SK-N-MC (cell line): ENCODE data around the gene CHP2.
"Not testable (repeated sequence)": the region's sequence is repeated elsewhere in the genome, so short reads cannot be mapped to it uniquely, and the experiment has no call there.

ENCODE experiments used
- DNase-seq: peaks from one replicate; pipeline ENCODE4 v3.0.0-alpha.2; 2011; ENCODE audit warnings: low read depth, low spot score
- H3K27ac ChIP-seq: fragments of 200-600 bp; sonication (generic); 2 replicates; pipeline ENCODE4 v1.5.1; 2016; ENCODE audit warnings: mixed run types
- H3K36me3 ChIP-seq: fragments of 200-600 bp; sonication (generic); 2 replicates; pipeline ENCODE4 v1.6.1; 2017; ENCODE audit warnings: antibody characterized with exemption, low read length, mixed read lengths; ENCODE audit not compliant: insufficient read depth
- H3K4me3 ChIP-seq: fragments of 200-600 bp; sonication (generic); 2 replicates; pipeline ENCODE4 v1.5.1; 2016
- H3K9ac ChIP-seq: fragments of 200-600 bp; sonication (generic); 2 replicates; pipeline ENCODE4 v1.8.0; 2017; ENCODE audit warnings: mixed run types, mixed read lengths; ENCODE audit not compliant: insufficient read length
- H3K9me3 ChIP-seq: fragments of 200-600 bp; sonication (generic); 2 replicates; pipeline ENCODE4 v1.6.1; 2017; ENCODE audit warnings: low read depth, mild to moderate bottlenecking, antibody characterized with exemption, low read length, moderate library complexity, mixed read lengths
- EZH2 ChIP-seq: fragments of 200-600 bp; sonication (generic); IDR thresholded peaks from one replicate; pipeline ENCODE4 v1.6.1; 2017; ENCODE audit warnings: antibody characterized with exemption
- FOXP2 ChIP-seq: optimal IDR thresholded peaks from 2 replicates; pipeline ENCODE3; 2011; ENCODE audit warnings: mild to moderate bottlenecking, moderate library complexity; ENCODE audit not compliant: insufficient read depth; ENCODE audit errors: extremely low read length, control extremely low read depth
- POLR2AphosphoS5 ChIP-seq: IDR thresholded peaks from 2 replicates; pipeline ENCODE4 v1.6.1; 2012; ENCODE audit warnings: mild to moderate bottlenecking, low read depth, low read length, borderline replicate concordance

Gene CHP2

DNA sequence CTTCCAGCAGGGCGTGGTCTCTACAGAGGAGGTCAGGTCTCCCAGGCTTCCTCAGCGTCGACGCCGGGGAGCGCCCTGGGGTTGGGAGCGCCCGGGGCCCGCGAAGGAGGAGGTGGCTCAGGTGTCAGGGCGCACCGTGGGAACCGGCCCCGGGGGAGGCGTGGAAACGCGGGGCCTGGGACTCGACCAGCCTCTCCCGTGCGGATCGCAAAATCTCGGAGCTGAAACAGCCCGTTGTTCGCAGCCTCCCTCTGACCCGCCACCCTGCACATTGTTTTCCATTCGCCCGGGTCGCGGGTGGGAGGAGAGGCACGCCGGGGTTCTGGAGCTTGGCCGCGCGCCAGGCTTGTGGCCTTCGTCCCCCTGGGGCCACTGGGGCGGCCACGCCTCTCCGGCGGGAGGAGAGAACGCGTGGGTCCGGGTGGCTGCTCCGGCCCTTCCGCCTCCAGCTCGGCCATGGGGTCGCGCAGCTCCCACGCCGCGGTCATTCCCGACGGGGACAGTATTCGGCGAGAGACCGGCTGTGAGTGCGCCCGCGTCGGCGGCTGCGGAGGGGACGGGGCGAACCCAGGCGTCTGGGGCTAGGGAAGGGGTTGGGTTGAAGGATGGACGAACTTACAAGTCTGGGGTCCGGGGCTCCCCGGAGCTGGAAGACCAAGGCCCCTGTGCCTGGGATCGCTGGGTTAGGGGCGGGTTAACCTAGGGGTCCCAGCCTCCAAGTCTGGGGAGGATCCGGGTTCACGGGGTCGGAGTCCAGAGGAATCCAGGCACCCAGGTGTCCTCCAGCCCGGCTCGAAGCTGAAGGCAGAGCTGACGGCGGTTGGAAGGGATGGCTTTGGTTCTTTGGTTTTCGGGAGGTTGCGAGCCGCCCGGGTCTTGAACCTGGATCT, at the start of gene CHP2:
Gene CHP2, plus strand, starts transcription at position 433 of the 890 bp plus-strand sequence. Its CDS starts 24 bp downstream, at position 457.
- Histone ChIP-seq H3K9ac (no peak within 1 kb of the TSS), H3K36me3 (no peaks in the 10 kb centered on the region), H3K9me3 (no peaks in the 10 kb centered on the region), H3K27ac (no peak within 1 kb of the TSS), H3K4me3 (no peak within 1 kb of the TSS)
- TF ChIP-seq FOXP2 (no peak), POLR2AphosphoS5 (no peak), EZH2 (no peak)
- no peak for DNase-seq

DNA sequence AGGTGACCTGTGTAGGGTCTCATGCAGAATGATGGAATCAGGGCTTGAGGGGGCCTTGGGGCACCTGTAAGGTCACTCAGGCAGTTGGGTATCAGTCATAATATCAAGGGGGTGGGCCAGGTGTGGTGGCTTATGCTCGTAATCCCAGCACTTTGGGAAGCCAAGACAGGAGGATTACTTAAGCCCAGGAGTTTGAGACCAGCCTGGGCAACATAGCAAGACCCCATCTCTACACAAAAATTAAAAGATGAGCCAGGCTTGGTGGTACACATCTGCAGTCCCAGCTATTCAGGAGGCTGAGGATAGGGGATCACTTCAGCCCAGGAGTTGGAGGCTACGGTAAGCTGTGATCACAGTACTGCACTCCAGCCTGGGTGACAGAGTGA, 49.3 kb upstream of the CHP2 start:
- Histone ChIP-seq H3K4me3 (no peak overlapping the region), H3K36me3 (no peaks in the 10 kb centered on the region), H3K9me3 (0 out of 2 replicates have a peak, but pooled peaks cover 6% of the 10 kb centered on the region), H3K27ac (no peak overlapping the region), H3K9ac (no peak overlapping the region)
- DNase-seq = no peak
- TF ChIP-seq EZH2 (no peak), FOXP2 (no peak), POLR2AphosphoS5 (no peak)

DNA sequence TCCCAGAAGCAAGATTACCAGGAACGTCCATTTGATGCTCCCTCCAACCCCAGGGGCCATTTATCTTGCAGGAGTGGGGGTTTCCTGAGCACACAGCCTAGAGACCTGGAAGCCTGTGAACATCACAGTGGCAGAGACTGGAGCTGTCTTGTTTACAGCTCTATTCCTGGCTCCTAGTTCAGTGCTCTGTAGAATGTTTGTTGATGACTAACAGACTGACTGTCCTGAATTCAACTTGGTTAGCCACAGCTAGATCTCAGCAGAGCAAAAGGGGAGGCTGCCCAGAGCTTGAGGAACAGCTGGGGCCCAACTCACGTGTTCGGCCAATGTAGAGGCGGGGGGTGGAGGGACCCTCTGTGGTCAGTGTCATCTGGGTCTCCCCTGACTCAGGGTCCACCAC, 48.4 kb upstream of the CHP2 start:
- DNase-seq = no peak
- Histone ChIP-seq H3K4me3 (no peak overlapping the region), H3K27ac (no peak overlapping the region), H3K9me3 (0 out of 2 replicates have a peak, but pooled peaks cover 6% of the 10 kb centered on the region), H3K9ac (no peak overlapping the region), H3K36me3 (no peaks in the 10 kb centered on the region)
- TF ChIP-seq FOXP2 (no peak), POLR2AphosphoS5 (no peak), EZH2 (no peak)

DNA sequence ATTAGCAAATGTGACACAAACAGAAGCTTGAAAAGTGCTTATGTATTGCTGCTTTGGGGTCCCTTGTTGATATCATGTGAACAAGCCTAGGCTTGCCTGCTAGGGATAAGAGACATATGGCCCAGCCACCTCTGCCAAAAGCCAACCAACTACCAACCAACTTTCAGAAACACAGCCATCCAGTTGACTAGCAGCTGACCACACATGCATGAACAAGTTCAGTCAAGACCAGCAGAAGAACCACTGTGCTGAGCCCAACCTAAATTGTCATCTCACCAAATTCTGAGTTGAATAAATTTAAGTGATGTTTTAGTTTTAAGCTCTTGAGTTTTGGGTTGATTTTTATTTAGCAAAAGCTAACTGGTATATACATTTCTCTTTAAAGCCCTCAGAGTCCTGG, 45.3 kb upstream of the CHP2 start:
- TF ChIP-seq EZH2 (no peak), POLR2AphosphoS5 (no peak), FOXP2 (no peak)
- H3K36me3 ChIP-seq = no peaks in the 10 kb centered on the region
- DNase-seq = no peak
- H3K27ac ChIP-seq = no peak overlapping the region
- H3K4me3 ChIP-seq = no peak overlapping the region
- H3K9me3 ChIP-seq = 0 out of 2 replicates have a peak, but pooled peaks cover 6% of the 10 kb centered on the region
- no peak overlapping the region for H3K9ac ChIP-seq

DNA sequence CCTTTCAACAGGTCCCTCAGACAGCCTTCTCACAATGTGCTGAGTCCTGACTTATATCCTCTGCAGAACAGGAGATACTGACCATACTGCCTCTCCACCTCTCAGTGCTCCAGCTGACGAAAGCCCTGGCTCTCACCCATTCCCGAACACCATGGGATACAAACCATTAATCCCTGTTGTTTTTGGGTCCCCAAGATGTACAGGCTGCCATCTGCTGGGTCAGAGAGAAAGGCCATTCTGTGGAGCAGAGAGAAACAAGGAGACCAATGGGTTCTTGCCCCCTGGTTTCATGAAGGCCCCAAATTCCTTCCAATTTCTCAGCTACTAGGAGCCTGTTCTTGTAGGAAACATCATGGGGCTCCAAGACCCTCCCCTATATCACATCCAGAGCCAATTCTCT, 44.8 kb upstream of the CHP2 start:
- TF ChIP-seq FOXP2 = no peak
- Histone ChIP-seq H3K27ac (no peak overlapping the region), H3K4me3 (no peak overlapping the region), H3K36me3 (no peaks in the 10 kb centered on the region), H3K9me3 (0 out of 2 replicates have a peak, but pooled peaks cover 6% of the 10 kb centered on the region), H3K9ac (no peak overlapping the region)
- no peak for DNase-seq

DNA sequence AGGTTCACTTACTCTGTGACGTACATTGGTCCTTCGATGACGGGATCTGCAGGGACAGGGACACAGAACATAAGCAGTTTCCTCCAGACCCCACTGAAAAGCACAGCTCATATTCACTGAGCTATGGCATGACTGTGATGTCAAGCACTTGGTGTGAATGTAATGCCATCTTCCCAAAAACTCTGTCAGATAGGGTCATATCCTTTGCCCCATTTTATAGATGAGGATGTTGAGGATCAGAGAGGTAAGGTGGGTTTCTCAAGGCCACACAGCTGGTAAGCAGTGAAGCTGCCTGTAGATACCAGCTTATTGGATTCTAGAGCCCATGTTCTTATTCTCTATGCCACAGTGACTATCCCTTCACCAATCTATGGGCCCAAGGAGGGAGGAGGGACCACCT, 44.3 kb upstream of the CHP2 start:
- Histone ChIP-seq H3K9me3 (0 out of 2 replicates have a peak, but pooled peaks cover 6% of the 10 kb centered on the region), H3K4me3 (no peak overlapping the region), H3K36me3 (no peaks in the 10 kb centered on the region), H3K27ac (no peak overlapping the region), H3K9ac (no peak overlapping the region)
- no peak for DNase-seq
- TF ChIP-seq FOXP2 = no peak
- no peak for TF ChIP-seq POLR2AphosphoS5
- no peak for TF ChIP-seq EZH2

DNA sequence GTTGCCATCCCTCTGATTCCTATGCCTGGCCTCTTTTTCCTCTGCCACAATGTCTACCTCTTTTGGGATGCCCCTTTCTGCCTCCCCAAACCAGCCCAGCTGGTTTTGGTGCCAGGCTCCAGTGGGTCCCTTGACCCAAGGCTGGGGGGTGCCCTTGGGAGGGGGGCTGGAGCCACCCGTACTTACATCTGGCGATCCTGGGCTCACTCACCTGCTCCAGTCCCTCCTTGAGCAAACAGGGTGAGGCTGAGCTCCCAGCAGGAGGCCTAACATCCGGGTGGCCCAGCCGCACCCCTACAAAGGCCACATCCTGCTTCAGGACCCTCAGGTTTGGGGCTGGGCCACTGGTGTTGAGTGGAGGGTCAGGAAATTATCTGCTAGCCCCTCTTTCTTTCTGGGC, 43.0 kb upstream of the CHP2 start:
- H3K4me3 ChIP-seq = no peak overlapping the region
- DNase-seq = no peak
- H3K36me3 ChIP-seq = no peaks in the 10 kb centered on the region
- H3K9me3 ChIP-seq = 0 out of 2 replicates have a peak, but pooled peaks cover 6% of the 10 kb centered on the region
- no peak overlapping the region for H3K9ac ChIP-seq
- no peak overlapping the region for H3K27ac ChIP-seq
- TF ChIP-seq FOXP2 = no peak
- TF ChIP-seq EZH2 = no peak
- no peak for TF ChIP-seq POLR2AphosphoS5

DNA sequence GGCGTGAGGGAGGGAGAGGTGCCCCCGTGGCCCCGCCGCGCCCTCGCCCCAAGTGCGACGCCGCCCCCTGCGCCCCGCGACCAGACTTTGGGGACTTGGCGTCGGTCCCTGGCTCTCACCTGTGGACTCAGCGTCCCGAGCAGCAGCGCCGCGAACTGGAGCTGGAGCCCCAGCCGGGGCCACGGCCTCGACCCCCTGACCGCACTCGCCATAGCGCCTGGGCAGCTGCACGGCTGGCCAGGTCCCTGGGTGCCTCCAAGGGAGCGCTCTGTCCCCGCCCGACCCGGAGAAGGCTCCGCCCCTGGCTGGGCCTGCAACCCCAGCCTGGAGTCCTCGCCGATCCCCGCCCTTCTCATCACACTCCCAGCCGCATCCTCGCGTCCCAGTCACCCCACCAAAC, 41.9 kb upstream of the CHP2 start, which contains the start of gene ERN2:
Gene ERN2, minus strand, starts transcription at position 247 of the 400 bp plus-strand sequence. Its CDS starts 35 bp downstream, at position 212.
- H3K9ac ChIP-seq = no peak within 1 kb of the TSS
- TF ChIP-seq FOXP2 = no peak
- no peak for TF ChIP-seq POLR2AphosphoS5
- no peak for TF ChIP-seq EZH2
- 0 out of 2 replicates have a peak, but pooled peaks cover 6% of the 10 kb centered on the region for H3K9me3 ChIP-seq
- no peak within 1 kb of the TSS for H3K27ac ChIP-seq
- H3K4me3 ChIP-seq = no peak within 1 kb of the TSS
- H3K36me3 ChIP-seq = no peaks in the 10 kb centered on the region
- no peak for DNase-seq

DNA sequence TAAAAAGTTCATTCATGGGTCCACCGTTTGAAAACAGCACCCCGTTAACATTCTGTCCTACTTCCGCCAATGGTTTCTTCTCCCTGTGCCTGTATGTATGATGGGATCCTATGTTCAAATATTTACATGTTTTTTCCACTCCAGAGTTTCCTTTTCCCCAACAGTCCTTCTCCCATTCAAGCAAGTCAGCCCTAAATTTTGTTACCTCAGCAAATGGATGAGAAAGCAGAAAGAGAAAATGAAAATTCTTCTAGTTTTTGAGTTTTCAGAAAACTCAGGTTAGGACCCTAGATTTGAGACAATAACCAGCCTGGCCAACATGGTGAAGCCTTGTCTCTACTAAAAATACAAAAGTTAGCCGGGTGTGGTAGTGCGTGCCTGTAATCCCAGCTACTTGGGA, 38.3 kb upstream of the CHP2 start:
- Histone ChIP-seq H3K4me3 (no peak overlapping the region), H3K27ac (no peak overlapping the region), H3K9ac (no peak overlapping the region), H3K9me3 (no peaks in the 10 kb centered on the region), H3K36me3 (no peaks in the 10 kb centered on the region)
- no peak for DNase-seq
- TF ChIP-seq POLR2AphosphoS5 = no peak
- TF ChIP-seq FOXP2 = no peak
- TF ChIP-seq EZH2 = no peak

DNA sequence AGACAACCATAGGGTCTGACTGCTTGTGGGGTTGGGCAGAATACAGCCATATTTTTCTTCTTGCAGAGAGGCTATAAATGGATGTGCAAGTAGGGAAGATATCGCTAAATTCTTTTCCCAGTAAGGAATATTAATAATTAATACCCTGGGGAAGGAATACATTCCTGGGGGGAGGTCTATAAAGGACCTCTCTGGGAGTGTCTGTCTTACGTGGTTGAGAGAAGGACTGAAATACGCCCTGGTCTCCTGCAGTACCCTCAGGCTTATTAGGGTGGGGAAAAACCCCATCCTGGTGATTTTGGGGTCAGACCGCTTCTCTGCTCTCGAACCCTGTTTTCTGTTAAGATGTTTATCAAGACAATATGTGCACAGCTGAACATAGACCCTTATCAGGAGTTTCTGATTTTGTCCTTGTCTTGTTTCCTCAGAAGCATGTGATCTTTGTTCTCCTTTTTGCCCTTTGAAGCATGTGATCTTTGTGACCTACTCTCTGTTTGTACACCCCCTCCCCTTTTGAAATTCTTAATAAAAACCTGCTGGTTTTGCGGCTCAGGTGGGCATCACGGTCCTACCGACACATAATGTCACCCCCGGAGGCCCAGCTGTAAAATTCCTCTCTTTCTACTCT, 32.1 kb upstream of the CHP2 start:
- not testable (repeated sequence) for H3K4me3 ChIP-seq, H3K27ac ChIP-seq, DNase-seq, H3K9ac ChIP-seq, H3K36me3 ChIP-seq, H3K9me3 ChIP-seq
